C4-2B (cell line): ENCODE data around the gene CTIF.

Source experiments
- H3K27ac ChIP-seq: fragments of 450-650 bp; 2 replicates; pipeline ENCODE4 v1.5.1; 2017
- CTCF ChIP-seq: fragments of 450-650 bp; conservative IDR thresholded peaks from 2 replicates; pipeline ENCODE4 v1.5.1; 2017; ENCODE audit warnings: mild to moderate bottlenecking
- ZFX ChIP-seq: fragments of 450-650 bp; IDR thresholded peaks from 2 replicates; pipeline ENCODE4 v1.6.1; 2017

CTIF gene

GRCh38 chr18:48693006-48693405, 154.2 kb downstream of the CTIF start:
- TF ChIP-seq ZFX (no peak), CTCF (no peak)
- no peak overlapping the region for H3K27ac ChIP-seq

- no peak for TF ChIP-seq CTCF
- TF ChIP-seq ZFX = no peak
- no peak overlapping the region for H3K27ac ChIP-seq
These were observed 154.9 kb downstream of the CTIF start for GRCh38 chr18:48693625-48694262.

- no peak overlapping the region for H3K27ac ChIP-seq
- no peak for TF ChIP-seq CTCF
- no peak for TF ChIP-seq ZFX
These were observed 155.5 kb downstream of the CTIF start for GRCh38 chr18:48694295-48694694.

- no peak overlapping the region for H3K27ac ChIP-seq
- TF ChIP-seq CTCF (no peak), ZFX (no peak)
These were observed 156.8 kb downstream of the CTIF start for GRCh38 chr18:48695671-48696070.

GRCh38 chr18:48696218-48696617, 157.4 kb downstream of the CTIF start:
- TF ChIP-seq CTCF = no peak
- TF ChIP-seq ZFX = no peak

GRCh38 chr18:48697441-48697840, 158.6 kb downstream of the CTIF start:
- TF ChIP-seq CTCF (no peak), ZFX (no peak)
- H3K27ac ChIP-seq = no peak overlapping the region

More at GRCh38 chr18:48696218-48696617, 157.4 kb downstream of the CTIF start:
- H3K27ac ChIP-seq = no peak overlapping the region

GRCh38 chr18:48698707-48699106, 159.9 kb downstream of the CTIF start:
- TF ChIP-seq CTCF (no peak), ZFX (no peak)
- H3K27ac ChIP-seq = no peak overlapping the region
